Gastrocnemius medialis (tissue), 4 donors: ENCODE data around the gene BCKDK. TPM values are rescaled to one million over a fixed set of nuclear protein-coding genes. Genes with fewer than 3 reads are reported as not detected.

ENCODE experiments used
- ATAC-seq, 2 donors: fragments of 150-250 bp; one replicate each; pipeline ENCODE4 v1.9.1; 2016
- DNase-seq, 2 donors: peaks; one replicate each; pipeline ENCODE4 v3.0.0-alpha.2; 2019
- H3K27ac ChIP-seq, 4 donors: fragments of 200-600 bp; sonication (generic); 1 replicate in 1 of 4; 2 replicates in 3 of 4; pipeline ENCODE4 v1.5.1; 2016 to 2018; ENCODE audit warnings: mild to moderate bottlenecking in 2 of 4, moderate library complexity in 1 of 4
- H3K27me3 ChIP-seq, 3 donors: fragments of 200-600 bp; sonication (generic) in 2 of 3; 1 replicate in 1 of 3; 2 replicates in 2 of 3; pipeline versions ENCODE4 v1.5.1 to v1.6.0; 2016 to 2019; ENCODE audit warnings: mild to moderate bottlenecking in 1 of 3, moderate library complexity in 1 of 3
- H3K36me3 ChIP-seq, 2 donors: fragments of 200-600 bp; sonication (generic) in 1 of 2; one replicate each; pipeline ENCODE4 v1.5.1; 2017 to 2018
- H3K4me1 ChIP-seq, 2 donors: fragments of 200-600 bp; sonication (generic) in 1 of 2; one replicate each; pipeline ENCODE4 v1.5.1; 2016 to 2017; ENCODE audit warnings: mild to moderate bottlenecking in 2 of 2
- H3K4me3 ChIP-seq, 4 donors: fragments of 200-600 bp; sonication (generic) in 3 of 4; 1 replicate in 1 of 4; 2 replicates in 3 of 4; pipeline ENCODE4 v1.5.1; 2016 to 2019; ENCODE audit warnings: mild to moderate bottlenecking in 2 of 4
- H3K9me3 ChIP-seq, 3 donors: fragments of 200-600 bp; sonication (generic) in 2 of 3; 1 replicate in 1 of 3; 2 replicates in 2 of 3; pipeline ENCODE4 v1.5.1; 2016 to 2019
- CTCF ChIP-seq, 5 experiments: fragments of 450-650 bp in 3 of 5; fragments of 200-600 bp in 2 of 5; sonication (generic) in 2 of 5; IDR thresholded peaks in 4 of 5; conservative IDR thresholded peaks in 1 of 5; 1 replicate in 4 of 5; 2 replicates in 1 of 5; pipeline ENCODE4 v1.5.1; 2016 to 2019; ENCODE audit warnings: antibody characterized with exemption in 5 of 5, mild to moderate bottlenecking in 3 of 5, moderate library complexity in 3 of 5
- POLR2A ChIP-seq, 2 donors: fragments of 450-650 bp; IDR thresholded peaks; one replicate each; pipeline ENCODE4 v1.6.1; 2017; ENCODE audit warnings: antibody characterized with exemption in 2 of 2, mild to moderate bottlenecking in 2 of 2, moderate library complexity in 2 of 2
- in situ Hi-C, 4 donors: fragments of 200-750 bp; cut with MboI; loops; one replicate each; pipeline versions ENCODE4 v1.15.0 to v1.8.0; 2017; ENCODE audit warnings: low sequenced_read_pairs in 4 of 4
- intact Hi-C: fragments of 100-400 bp; cut with DNase I; formaldehyde crosslinking; loops from one replicate; pipeline ENCODE4 v1.15.1; 2023; ENCODE audit warnings: low total_unique reads
- total RNA-seq, 4 donors: library from RNA; depleted of rRNA; stranded (reverse); fragments of >200 nt; gene quantifications; one replicate each; pipeline versions ENCODE4 v1.1.0 to v1.2.3, GENCODE V29; 2016

The BCKDK gene
- total RNA-seq, 4 donors from 2014 or later = 24.7 to 68.9 (median 50.9) TPM

- H3K9me3 ChIP-seq = no peaks in the 10 kb centered on the region
- no peak overlapping the region for H3K4me3 ChIP-seq
- H3K27ac ChIP-seq = no peak overlapping the region
- peaks cover 8 to 13% of the 10 kb centered on the region in 2 donors for H3K4me1 ChIP-seq
- intact Hi-C loops = no loop called here
- TF ChIP-seq POLR2A (IDR thresholded peaks at IDR 0.05) = no peak
- no peak for TF ChIP-seq CTCF (IDR thresholded peaks at IDR 0.05 in 4 of 5, conservative IDR thresholded peaks at IDR 0.05 in 1 of 5)
- DNase-seq = no peak
- in situ Hi-C loops = loop anchor here in 2 of 4 donors (10.0 to 25.0 kb wide), 2 partner anchors 62 to 105 kb away; partner anchors contain the start of genes HSD3B7 (in 1 of the 2) and PRSS36 (in 1 of the 2)
- H3K36me3 ChIP-seq = peaks cover 0 to 10% of the 10 kb centered on the region in 2 donors
- no peaks in the 10 kb centered on the region for H3K27me3 ChIP-seq
- ATAC-seq = no peak
These were observed 15.9 kb upstream of the BCKDK start for GRCh38 chr16:31092330-31092729.

GRCh38 chr16:31093132-31093703, 15.0 kb upstream of the BCKDK start:
- intact Hi-C loops = no loop called here
- TF ChIP-seq CTCF (IDR thresholded peaks at IDR 0.05 in 4 of 5, conservative IDR thresholded peaks at IDR 0.05 in 1 of 5) (no peak), POLR2A (IDR thresholded peaks at IDR 0.05) (no peak)
- peak overlapping the region in 3 of 4 donors; percentile 88 to 94 (median 93) for H3K27ac ChIP-seq
- H3K36me3 ChIP-seq = peaks cover 0 to 10% of the 10 kb centered on the region in 2 donors
- in situ Hi-C loops = loop anchor here in 2 of 4 donors (10.0 to 25.0 kb wide), 2 partner anchors 62 to 106 kb away; partner anchors contain the start of genes HSD3B7 (in 1 of the 2) and PRSS36 (in 1 of the 2)
- ATAC-seq (no peak), DNase-seq (no peak)
- H3K9me3 ChIP-seq = no peaks in the 10 kb centered on the region
- H3K4me1 ChIP-seq = peaks cover 8 to 13% of the 10 kb centered on the region in 2 donors
- no peaks in the 10 kb centered on the region for H3K27me3 ChIP-seq
- H3K4me3 ChIP-seq = peak overlapping the region in 3 of 4 donors; percentile 74 to 79 (median 75)

- peak; percentile 11 for ATAC-seq
- no peaks in the 10 kb centered on the region for H3K9me3 ChIP-seq
- H3K27me3 ChIP-seq = no peaks in the 10 kb centered on the region
- no peak for DNase-seq
- intact Hi-C loops = loop anchor here (1.0 to 2.0 kb wide), 3 partner anchors 20 to 109 kb away; partner anchors contain the start of genes HSD3B7, ZNF646 and ZNF668
- peaks cover 0 to 10% of the 10 kb centered on the region in 2 donors for H3K36me3 ChIP-seq
- peak overlapping the region; percentile 88 to 94 (median 94) for H3K27ac ChIP-seq
- TF ChIP-seq CTCF (IDR thresholded peaks at IDR 0.05 in 4 of 5, conservative IDR thresholded peaks at IDR 0.05 in 1 of 5) = no peak
- TF ChIP-seq POLR2A (IDR thresholded peaks at IDR 0.05) = no peak
- peaks cover 8 to 13% of the 10 kb centered on the region in 2 donors for H3K4me1 ChIP-seq
- H3K4me3 ChIP-seq = peak overlapping the region; percentile 74 to 86 (median 77)
- in situ Hi-C loops = loop anchor here in 2 of 4 donors (10.0 to 25.0 kb wide), 2 partner anchors 61 to 107 kb away; partner anchors contain the start of genes HSD3B7 (in 1 of the 2) and PRSS36 (in 1 of the 2)
These were observed 14.1 kb upstream of the BCKDK start for GRCh38 chr16:31094088-31094423.

- ATAC-seq = peak; percentile 94 to 98
- peak; percentile 95 to 96 for DNase-seq
- Histone ChIP-seq H3K27ac (peak within 1 kb of the TSS; percentile 88 to 94 (median 94)), H3K36me3 (peaks cover 0 to 10% of the 10 kb centered on the region in 2 donors), H3K9me3 (no peaks in the 10 kb centered on the region), H3K4me1 (peaks cover 8 to 13% of the 10 kb centered on the region in 2 donors), H3K27me3 (no peaks in the 10 kb centered on the region), H3K4me3 (peak within 1 kb of the TSS; percentile 74 to 86 (median 77))
- TF ChIP-seq POLR2A (IDR thresholded peaks at IDR 0.05) (peak; percentile 76 to 79), CTCF (IDR thresholded peaks at IDR 0.05 in 4 of 5, conservative IDR thresholded peaks at IDR 0.05 in 1 of 5) (peak in 3 of 5 experiments; percentile 10 to 12 (median 11))
- in situ Hi-C loops = loop anchor here in 2 of 4 donors (10.0 to 25.0 kb wide), 2 partner anchors 60 to 107 kb away; partner anchors contain the start of genes HSD3B7 (in 1 of the 2) and PRSS36 (in 1 of the 2)
- intact Hi-C loops = loop anchor here (1.0 to 2.0 kb wide), 3 partner anchors 20 to 110 kb away; partner anchors contain the start of genes HSD3B7, ZNF646 and ZNF668
These were observed 13.6 kb upstream of the BCKDK start, which contains the start of gene VKORC1 for GRCh38 chr16:31094424-31095120. Gene VKORC1 (minus strand): TSS chr16:31094797. CDS start chr16:31094729, 68 bp downstream.
